HG03558 (cell line): ENCODE measurements around the gene IFITM5.
A peak's percentile ranks its signal among the peaks of the same experiment; 100 is the strongest.
"Not testable (repeated sequence)": the region's sequence is repeated elsewhere in the genome, so short reads cannot be mapped to it uniquely, and the experiment has no call there.

ENCODE experiments used
- ATAC-seq: cut with Tn5 transposase; IDR thresholded peaks from one replicate; pipeline ENCODE4 v1.9.1; 2021; ENCODE audit warnings: moderate number of reproducible peaks; ENCODE audit not compliant: unreplicated experiment; ENCODE audit errors: extremely low read depth

Gene IFITM5

GRCh38 chr11:271319-271715 lies 28.0 kb downstream of the IFITM5 start:
- no peak for ATAC-seq

- ATAC-seq = no peak
These were observed 28.6 kb downstream of the IFITM5 start for GRCh38 chr11:270451-271318.

GRCh38 chr11:269146-269890 lies 30.0 kb downstream of the IFITM5 start:
- ATAC-seq = peak; percentile 60

DNA sequence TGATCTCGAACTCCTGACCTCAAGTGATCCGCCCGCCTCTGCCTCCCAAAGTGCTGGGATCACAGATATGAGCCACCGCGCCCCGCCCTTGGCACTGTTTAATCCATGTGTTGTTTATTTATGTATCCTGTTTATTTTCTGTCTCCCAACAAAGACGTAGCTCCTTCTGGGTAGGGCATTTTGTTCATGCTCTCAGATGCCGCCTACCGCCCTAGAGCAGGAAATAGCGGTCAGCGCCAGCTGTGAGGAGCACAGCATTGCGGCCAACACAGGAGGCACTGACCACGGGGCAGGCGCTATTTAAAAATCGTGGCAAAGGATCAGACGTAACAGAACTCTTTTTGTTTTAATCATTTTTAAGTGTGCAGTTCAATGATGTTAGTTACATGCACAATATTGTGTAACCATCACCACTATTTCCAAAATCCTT lies 30.6 kb downstream of the IFITM5 start:
- ATAC-seq = not testable (repeated sequence)

DNA sequence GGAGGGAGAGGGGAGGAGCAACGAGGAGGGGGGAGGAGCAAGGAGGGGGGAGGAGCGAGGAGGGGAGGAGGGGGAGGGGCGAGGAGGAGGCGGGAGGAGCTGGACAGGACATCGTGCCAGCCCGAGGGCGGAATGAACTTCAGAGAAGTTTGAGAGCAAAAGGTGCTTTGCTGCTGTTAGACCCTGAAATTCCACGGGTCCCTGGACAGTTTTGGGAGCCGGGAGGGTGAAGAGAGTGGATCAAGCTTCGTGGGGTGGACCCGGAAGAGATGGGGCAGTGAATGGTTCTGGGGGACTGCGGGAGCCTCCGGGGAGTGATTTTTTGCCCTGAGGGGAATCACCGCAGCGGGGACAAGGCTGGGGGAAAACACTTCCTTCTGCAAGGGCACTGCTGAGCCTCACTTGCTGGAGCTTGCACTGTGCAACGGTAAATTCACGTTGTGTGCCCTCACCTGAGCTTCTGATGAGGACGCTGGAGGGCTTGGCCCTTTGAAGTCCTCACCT lies 31.8 kb downstream of the IFITM5 start:
- no peak for ATAC-seq

- ATAC-seq = no peak
These were observed 32.5 kb downstream of the IFITM5 start for GRCh38 chr11:266676-267439.

GRCh38 chr11:261624-262023 lies 37.7 kb downstream of the IFITM5 start:
- no peak for ATAC-seq

- ATAC-seq = no peak
These were observed 39.9 kb downstream of the IFITM5 start for GRCh38 chr11:259413-259812.

- no peak for ATAC-seq
These were observed 41.4 kb downstream of the IFITM5 start for GRCh38 chr11:257766-258493.

DNA sequence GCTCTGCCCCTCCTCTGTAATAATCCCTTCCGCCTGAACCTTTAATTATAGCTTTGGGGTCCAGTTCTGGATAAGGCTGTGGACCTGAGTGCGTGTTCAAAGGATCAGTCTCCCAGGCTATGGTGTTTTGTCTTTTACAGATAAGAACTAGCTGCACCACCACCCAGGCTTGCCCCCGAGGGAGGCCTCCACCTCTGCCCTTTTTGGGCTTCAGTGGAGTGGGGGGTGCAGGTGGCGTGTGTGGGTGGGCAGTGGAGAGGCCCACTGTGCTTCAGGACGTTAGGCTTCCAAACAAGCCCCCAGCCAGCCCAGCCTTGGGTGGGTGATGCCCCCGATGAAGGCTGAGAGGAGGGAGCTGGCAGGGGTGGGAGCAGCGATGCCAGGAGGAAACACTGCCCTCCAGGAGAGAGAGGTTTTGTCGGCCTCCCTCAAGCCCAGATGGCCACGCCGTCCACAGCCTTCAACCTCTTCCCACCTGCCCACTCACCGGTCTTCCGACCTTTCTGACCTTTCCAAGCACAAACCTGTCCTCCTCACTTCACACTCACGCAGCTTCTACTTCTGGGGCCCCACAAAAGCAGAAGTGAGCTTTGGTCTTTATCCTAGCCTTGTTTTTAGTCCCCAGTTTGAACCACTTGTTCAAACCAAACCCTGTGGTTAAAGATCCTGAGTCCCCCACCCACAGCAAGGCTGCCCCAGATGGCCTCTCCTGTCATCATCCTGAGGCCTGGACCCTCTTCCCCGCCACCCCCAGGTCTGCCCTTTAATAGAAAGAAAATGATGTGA lies 42.2 kb downstream of the IFITM5 start:
- ATAC-seq = no peak

- ATAC-seq = no peak
These were observed 43.5 kb downstream of the IFITM5 start for GRCh38 chr11:255816-256215.

- ATAC-seq = no peak
These were observed 44.1 kb downstream of the IFITM5 start for GRCh38 chr11:255176-255575.

- ATAC-seq = no peak
These were observed 45.4 kb downstream of the IFITM5 start for GRCh38 chr11:253886-254270.

DNA sequence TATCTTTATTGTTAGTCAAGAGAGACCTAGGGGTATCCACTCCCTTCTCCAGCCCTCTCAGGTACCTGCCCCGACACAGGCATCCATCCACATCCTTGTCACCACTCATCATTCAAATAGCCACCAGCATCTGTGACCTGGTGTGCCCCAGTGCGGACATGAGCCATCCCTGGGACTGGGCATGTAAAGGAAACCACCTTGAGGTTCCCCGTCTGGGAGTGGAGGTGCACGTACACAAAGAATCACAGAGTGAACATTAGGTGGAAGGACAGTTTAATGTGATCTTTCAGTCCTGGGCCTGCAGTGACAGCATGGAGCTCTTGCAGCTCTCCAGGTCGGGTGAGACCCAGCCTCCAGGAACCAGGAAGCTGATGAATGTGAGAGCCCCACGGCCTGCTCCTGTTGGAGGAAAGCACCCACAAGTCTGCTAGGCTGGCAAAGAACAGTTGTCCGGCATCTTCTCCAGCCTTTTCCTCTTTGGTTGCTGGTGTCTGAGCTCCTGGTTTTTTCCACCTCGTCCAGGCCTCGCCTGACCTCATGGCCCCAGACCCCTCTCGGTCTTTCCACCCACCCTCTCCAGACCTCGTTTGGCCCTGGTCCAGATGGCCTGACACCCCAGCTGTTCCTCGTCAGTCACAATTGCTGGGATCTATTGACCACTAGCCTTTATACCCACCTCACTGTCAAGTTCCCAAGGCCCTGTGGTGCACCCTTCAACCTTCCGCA lies 46.0 kb downstream of the IFITM5 start:
- no peak for ATAC-seq

DNA sequence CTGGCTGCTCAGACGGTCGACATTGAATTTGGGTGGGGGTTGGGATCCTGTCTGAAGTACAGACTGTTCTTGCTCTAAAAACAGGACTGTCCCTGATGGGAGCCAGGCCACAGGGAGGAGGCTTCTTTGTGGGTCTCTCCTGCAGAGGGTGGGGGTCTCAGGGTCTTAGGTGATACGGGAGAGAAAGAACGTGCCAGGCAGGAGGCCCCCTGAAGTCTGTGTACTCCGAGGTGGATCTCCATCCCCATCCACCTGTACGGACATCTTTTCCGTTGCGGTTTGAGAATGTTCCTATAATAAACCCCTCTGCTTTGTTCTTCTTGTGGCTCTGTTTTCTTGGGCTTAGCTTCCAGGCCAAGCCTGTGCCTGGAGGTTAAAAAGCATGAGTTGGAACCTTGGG lies 46.7 kb downstream of the IFITM5 start:
- ATAC-seq = no peak

GRCh38 chr11:251550-251949 lies 47.8 kb downstream of the IFITM5 start:
- no peak for ATAC-seq

GRCh38 chr11:250740-251299 lies 48.5 kb downstream of the IFITM5 start:
- ATAC-seq = no peak

DNA sequence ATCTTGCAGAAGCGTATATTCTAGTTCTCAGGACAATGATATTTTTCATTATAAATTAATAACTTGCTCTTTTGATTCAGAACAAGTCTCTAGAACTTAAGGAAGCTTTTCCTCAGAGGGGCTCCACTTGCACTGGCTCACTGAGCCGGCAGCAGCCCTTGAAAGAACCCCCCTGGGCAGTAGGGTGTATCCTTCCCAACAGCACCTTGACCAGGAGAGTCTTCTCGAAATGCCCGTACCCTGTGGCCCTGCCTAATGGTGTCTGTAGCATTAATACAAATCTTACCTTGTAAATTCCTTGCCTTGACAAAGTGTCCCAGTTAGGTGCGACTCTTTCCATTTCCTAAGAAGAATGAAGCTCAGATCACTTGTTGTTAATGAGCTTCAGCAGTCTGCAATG lies 49.1 kb downstream of the IFITM5 start:
- no peak for ATAC-seq
